ENCODE measurements around the gene SERPINA4.

The SERPINA4 gene

GRCh38 chr14:94615823-94616570, 54.8 kb downstream of the SERPINA4 start:
- no peak for DNase-seq (ENCODE audit: low spot score)

- no peak for DNase-seq (ENCODE audit: low spot score)
Observed at GRCh38 chr14:94617366-94617941, 56.2 kb downstream of the SERPINA4 start.

DNA sequence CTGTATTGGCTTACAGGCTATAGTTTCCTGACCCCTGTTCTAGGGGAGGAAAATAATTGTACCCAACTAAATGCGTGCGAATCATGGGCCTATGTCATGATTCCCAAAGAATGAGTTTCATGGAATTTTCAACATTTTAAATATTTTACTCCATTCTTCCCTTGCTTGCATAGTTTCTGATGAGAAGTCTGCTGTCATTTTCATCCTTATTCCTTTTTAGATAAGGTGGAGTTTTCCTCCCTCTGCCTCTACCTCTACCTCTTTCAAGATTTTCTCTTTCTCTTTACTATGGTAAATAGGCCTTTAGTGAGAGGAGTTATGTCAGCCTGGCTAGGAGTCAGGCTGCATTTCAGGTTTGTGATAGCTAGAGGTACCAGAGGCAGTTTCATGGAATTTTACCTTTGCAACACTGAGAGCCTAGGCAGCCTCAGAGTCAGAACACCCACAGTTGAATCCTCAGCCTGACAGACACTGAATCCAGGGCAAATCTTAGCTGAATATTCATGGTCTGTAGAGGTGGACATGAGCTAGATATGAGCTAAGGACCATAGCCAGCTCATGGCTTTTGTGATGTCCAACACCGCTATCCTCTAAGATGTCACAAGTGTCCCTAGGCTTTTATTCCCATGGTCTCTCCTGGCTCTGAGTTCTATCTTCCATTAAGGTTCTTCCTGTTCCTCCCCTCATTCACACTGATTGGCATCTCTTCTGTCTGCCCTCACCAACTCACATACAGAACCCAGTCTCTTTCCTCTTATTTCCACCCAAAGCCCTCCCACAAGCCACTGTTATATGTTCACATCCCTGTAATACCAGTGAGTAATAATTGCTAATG, 57.0 kb downstream of the SERPINA4 start:
- no peak for DNase-seq (ENCODE audit: low spot score)

GRCh38 chr14:94619297-94619696, 58.1 kb downstream of the SERPINA4 start:
- DNase-seq (ENCODE audit: low spot score) = no peak

Data from hepatic stellate cell (primary cell).